OCI-M2 (cell line): ENCODE measurements around the gene IL20RA.

Experiments
- DNase-seq: peaks from one replicate; lab custom pipeline; 2025; ENCODE audit not compliant: unreplicated experiment; lab: John Stamatoyannopoulos, UW

Gene IL20RA

GRCh38 chr6:137011406-137011805, 33.4 kb downstream of the IL20RA start:
- DNase-seq: no peak

- no peak for DNase-seq
Observed at GRCh38 chr6:137010128-137010718, 34.5 kb downstream of the IL20RA start.

GRCh38 chr6:137008204-137008603, 36.6 kb downstream of the IL20RA start:
- no peak for DNase-seq

- DNase-seq: no peak
Observed at GRCh38 chr6:137006056-137006455, 38.7 kb downstream of the IL20RA start.

- no peak for DNase-seq
Observed at GRCh38 chr6:137005073-137005472, 39.7 kb downstream of the IL20RA start.

GRCh38 chr6:137002505-137002904, 42.3 kb downstream of the IL20RA start:
- DNase-seq: no peak

- DNase-seq: no peak
Observed at GRCh38 chr6:137001977-137002302, 42.8 kb downstream of the IL20RA start.

- no peak for DNase-seq
Observed at GRCh38 chr6:137001299-137001976, 43.3 kb downstream of the IL20RA start.

- DNase-seq: no peak
Observed at GRCh38 chr6:137000825-137001224, 43.9 kb downstream of the IL20RA start.

GRCh38 chr6:136995521-136995920, 49.2 kb downstream of the IL20RA start:
- no peak for DNase-seq

GRCh38 chr6:136994782-136995181, 50.0 kb downstream of the IL20RA start:
- no peak for DNase-seq

- no peak for DNase-seq
Observed at GRCh38 chr6:136992113-136992512, 52.7 kb downstream of the IL20RA start.

GRCh38 chr6:136991646-136992045, 53.1 kb downstream of the IL20RA start:
- no peak for DNase-seq

- DNase-seq: no peak
Observed at GRCh38 chr6:136990754-136991153, 54.0 kb downstream of the IL20RA start.

GRCh38 chr6:136990242-136990578, 54.6 kb downstream of the IL20RA start:
- no peak for DNase-seq

GRCh38 chr6:136989571-136990241, 55.1 kb downstream of the IL20RA start:
- no peak for DNase-seq

- no peak for DNase-seq
Observed at GRCh38 chr6:136987526-136987925, 57.2 kb downstream of the IL20RA start.

GRCh38 chr6:136985502-136985901, 59.3 kb downstream of the IL20RA start:
- no peak for DNase-seq

- DNase-seq: no peak
Observed at GRCh38 chr6:136984578-136984977, 60.2 kb downstream of the IL20RA start.

- no peak for DNase-seq
Observed at GRCh38 chr6:136983687-136984086, 61.1 kb downstream of the IL20RA start.

GRCh38 chr6:136982928-136983327, 61.8 kb downstream of the IL20RA start:
- no peak for DNase-seq

- DNase-seq: no peak
Observed at GRCh38 chr6:136980070-136980469, 64.7 kb downstream of the IL20RA start.

- no peak for DNase-seq
Observed at GRCh38 chr6:136979206-136979605, 65.6 kb downstream of the IL20RA start.
